DMS153 (cell line): ENCODE data around the gene TIPIN.
A peak's percentile ranks its signal among the peaks of the same experiment; 100 is the strongest.
"Not testable (repeated sequence)": the region's sequence is repeated elsewhere in the genome, so short reads cannot be mapped to it uniquely, and the experiment has no call there.

Source experiments
- DNase-seq: peaks from one replicate; lab custom pipeline; 2025; lab: John Stamatoyannopoulos, UW

The TIPIN gene, protein sequence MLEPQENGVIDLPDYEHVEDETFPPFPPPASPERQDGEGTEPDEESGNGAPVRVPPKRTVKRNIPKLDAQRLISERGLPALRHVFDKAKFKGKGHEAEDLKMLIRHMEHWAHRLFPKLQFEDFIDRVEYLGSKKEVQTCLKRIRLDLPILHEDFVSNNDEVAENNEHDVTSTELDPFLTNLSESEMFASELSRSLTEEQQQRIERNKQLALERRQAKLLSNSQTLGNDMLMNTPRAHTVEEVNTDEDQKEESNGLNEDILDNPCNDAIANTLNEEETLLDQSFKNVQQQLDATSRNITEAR

DNA sequence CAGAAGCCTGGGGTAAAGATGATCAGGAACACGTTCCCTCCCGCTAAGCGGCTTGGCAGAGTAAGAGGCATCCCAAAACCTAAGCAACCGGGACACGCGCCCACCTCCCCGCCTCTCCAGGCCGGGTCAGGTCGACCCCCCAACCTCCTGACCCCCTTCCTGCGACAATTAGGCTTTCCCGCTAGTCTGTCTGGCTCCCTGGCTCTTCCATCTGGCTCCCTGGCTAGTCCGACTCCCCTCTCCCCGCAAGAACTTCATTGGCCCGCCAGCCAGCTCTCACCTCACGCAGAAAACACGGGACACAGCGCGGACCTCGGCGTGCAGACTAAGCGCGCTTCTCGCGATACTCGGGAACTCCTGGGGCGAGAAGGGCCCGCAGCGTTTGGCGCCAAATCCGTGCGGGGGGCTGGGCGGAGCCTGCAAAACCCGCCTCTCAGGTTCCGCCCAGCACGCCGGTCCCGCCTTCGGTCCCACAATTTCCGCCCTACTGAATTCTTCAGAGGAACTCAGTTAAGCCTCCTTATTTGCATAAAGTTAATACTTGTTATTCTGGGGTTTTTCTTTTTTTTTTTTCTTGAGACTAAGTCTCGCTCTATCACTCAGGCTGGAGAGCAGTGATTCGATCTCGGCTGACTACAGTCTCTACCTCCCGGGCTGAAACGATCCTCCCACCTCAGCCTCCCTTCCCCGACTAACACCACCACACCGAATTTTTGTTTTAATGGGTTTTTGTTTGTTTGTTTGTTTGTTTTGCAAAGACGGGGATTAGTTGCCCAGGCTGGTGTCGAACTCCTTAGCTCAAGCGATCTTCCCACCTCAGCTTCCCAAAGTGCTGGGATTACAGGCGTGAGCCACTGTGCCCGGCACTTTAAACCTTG, at the start of gene TIPIN:
TSS of gene TIPIN (minus strand) at position 327 of the 878 bp plus-strand sequence. CDS start 3,738 bp downstream, outside the sequence.
- DNase-seq = peak; percentile 77

DNA sequence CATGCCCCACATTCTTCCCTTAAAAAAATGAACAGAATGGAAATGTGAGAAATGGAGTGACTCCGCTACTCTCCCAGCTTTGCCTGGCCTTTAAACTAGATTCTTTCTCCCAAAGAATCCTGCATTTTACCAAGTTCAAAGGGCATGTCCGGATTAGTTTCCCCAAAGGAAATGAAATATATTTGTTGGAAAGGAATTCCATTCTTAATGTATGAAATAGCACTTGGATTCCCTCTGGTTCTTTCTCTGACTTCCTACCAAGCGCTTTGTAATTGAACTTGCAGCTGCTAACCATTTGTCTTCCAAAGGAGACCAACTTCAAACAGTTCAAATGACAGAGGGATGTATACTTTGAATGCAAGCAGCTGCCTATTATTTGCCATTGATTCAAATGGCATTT, 49.1 kb upstream of the TIPIN start:
- DNase-seq = no peak

DNA sequence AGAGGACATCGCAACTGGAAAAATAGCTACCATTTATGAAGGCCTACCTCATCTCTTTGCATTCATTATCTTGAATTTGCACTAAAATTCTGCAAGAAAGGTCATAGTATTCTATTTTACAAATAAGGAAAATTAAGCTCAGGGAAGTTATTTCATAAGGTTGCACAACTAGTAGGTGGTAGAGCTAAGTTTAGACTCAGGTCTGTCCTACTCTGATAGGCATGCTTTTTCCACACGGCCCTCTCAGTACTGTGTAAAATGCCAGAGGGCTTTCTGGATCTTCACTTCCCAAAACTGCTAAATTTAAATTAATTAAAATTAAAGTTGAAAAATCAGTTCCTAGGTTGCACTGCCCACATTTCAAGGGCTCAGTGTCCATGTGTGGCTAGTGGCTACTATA, 48.5 kb upstream of the TIPIN start:
- DNase-seq = no peak

DNA sequence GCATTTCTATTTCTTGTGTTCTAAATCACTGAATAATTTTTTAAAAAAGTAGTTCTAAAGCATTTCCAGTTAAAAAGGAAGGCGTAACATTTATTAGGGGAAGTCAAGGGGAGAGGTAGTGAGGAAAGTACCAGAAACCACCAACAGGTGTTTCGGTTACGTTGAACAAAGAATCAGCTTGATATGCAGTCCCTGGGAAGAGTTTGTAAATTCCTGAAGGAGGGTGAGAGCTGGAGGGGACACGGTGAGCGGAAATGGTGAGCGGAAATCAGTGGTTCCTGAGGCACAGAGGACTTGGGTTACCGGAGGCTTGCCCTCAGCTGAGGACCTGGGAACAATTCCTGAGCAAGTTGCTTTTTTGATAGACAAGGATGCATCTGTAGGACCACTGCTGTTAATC, 48.0 kb upstream of the TIPIN start:
- no peak for DNase-seq

DNA sequence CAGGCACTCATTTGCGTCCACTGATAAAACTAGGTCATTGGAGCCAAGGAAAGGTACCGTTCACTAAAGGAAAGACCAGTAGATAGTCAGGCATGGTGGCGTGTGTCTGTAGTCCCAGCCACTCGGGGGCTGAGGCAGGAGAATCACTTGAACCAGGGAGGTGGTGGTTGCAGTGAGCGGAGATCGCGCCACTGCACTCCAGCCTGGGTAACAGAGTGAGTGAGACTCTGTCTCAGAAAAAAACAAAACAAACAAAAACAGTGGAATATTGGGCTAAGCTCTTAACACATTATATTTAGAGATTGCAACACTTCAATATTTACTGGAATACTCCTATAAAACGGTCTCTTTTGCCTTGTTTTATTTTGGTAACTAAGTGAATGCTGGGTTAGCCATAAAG, 47.6 kb upstream of the TIPIN start:
- no peak for DNase-seq

DNA sequence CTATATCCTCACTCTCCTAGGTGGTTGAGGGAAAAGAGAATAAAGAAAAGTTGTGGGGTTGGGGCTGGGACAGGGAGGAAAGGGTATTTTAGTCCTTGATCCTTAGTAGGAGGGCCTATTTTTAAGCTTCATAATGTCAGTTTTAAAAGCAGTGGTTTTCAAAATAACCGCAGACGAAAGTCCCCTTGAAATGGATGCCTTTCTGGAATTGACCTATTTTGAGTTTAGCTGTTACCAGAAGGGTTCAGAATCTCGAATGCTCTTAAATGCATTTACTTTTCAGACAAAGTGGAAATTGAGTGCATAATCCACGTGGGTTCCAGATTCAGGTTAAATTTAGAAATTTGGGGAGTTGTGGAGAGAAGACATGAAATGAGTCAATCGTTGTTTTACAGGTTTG, 46.8 kb upstream of the TIPIN start:
- DNase-seq = no peak

DNA sequence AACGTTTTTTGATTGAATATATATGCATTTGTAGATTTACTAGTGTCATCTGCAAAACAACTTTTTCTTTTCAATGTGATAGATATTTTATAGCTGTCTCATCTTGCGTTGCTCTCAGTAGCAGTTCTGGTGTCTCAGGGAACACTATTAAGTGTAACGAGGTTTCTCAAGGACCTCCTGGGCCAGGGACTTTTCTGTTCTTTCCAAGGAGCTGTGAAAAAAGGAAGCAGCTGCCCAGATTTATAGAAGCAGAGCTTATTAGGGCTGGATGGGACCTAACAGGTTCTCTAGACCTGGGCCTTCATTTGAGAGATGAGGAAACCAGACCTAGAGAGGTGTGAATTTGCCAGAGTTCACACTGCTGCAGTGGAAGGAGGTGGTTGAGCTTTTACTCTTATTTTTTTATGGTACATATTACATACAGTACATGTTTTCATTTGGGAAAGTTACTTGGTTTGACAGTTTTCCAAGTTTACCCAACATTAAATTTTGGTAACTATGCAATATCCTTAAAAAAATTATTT, 46.3 kb upstream of the TIPIN start:
- DNase-seq = no peak

DNA sequence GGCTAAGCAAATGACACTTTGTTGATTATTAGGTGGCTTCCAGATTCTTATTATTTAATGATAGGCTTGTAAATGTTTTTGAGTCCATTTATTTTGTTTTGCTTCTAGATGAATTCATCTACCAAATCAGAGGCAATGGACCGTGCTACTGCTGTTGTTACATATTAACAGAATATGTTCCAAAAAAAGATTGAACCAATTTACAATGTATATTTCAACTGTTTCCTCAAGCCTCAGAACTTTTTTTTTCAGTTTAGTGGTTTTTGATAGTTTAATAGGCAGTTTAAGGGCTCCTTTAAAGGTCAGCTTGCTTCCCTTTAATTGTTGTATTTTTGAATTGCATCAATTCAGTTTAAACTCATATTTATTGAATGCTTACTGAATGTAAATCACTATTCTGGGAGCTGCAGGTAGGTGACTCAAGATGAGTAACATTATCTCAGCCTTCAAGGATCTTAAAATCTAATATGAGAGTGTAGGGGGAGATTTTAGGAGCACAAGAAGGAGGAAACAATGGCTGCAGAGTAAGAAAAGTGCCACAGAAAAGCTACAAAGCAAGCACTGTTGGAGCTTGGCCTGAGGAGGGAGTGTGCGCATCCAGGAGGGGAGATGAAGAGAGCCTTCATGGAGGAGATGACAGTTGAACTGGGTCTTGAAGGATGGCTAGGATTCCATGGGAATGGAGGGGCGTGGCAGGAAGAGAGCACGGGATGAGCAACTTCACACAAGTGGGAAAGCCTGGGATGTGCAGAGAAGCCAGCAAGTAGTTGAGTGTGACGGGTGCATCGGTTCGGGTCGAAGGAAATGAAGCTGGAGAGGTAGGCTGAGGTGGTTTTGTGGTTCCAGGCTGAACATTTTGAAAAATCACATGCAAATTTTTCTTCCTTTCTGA, 44.9 kb upstream of the TIPIN start:
- no peak for DNase-seq

DNA sequence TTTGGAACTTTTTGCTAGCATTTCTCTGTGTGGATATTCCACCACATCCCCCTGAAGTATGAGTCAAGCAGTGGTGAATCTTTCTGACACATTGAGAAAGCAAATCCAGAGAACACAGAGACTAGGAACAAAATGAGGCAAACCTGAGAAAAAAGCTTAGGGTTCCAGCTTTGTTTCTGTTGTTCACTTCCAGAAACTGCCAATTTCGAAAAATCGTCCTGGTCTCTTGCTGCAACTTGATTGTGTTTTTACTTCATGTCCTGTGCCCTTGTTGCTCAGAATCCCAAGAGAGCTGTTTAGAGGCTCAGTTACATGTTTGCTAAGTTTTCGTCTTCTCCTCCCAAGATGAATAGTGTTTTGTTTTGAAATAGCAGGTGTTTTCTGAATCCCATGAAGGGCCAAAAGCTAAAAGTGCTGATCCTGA, 43.9 kb upstream of the TIPIN start:
- DNase-seq = no peak

DNA sequence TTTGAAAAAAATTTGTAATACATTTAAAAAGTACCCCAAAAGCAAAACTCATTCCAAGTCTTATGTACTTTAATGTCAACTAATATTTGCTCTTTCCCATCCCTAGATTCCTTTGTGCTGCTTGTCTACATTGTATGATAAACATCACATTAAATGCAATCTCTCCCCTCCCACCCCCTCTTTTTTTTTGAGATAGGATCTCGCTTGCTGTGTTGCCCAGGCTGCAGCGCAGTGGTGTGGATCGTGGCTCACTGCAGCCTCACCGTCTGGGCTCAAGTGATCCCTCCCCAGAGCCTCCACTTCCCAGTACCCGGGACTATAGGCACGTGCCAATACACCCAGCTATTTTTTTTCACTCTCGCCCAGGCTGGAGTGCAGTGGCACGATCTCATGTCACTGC, 42.8 kb upstream of the TIPIN start:
- DNase-seq = no peak

DNA sequence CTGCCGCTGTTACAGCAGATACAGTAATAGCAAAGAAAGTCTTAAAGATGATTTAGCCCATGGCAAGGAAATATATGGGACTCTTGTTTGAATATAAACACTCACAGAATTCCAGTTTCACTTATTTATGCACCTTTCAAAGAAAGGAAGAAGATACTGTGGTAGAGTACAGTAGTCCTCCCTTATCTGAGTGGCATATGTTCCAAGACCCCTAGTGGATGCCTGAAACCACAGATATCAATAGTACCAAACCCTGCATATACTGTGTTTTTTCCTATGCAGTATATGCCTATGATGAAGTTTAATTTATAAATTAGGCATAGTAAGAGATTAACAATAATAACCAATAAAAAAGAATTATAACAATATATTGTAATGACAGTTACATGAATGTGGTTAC, 38.4 kb upstream of the TIPIN start:
- no peak for DNase-seq

DNA sequence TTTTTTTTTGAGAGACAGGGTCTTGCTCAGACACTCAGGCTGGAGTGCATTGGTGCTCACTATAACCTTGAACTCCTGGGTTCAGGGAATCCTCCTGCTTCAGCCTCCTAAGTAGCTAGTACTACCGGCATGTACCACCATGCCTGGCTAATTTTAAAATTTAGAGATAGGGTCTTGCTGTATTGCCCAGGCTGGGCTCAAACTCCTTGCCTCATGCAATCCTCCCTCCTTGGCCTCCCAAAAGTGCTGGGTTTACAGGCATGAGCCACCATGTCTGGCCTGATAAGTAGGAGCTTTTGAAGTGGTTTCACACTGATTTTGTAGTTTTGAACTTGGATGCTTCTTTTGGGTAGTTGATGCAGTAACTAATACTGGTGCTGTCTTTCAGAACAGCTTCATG, 38.0 kb upstream of the TIPIN start:
- DNase-seq = no peak

DNA sequence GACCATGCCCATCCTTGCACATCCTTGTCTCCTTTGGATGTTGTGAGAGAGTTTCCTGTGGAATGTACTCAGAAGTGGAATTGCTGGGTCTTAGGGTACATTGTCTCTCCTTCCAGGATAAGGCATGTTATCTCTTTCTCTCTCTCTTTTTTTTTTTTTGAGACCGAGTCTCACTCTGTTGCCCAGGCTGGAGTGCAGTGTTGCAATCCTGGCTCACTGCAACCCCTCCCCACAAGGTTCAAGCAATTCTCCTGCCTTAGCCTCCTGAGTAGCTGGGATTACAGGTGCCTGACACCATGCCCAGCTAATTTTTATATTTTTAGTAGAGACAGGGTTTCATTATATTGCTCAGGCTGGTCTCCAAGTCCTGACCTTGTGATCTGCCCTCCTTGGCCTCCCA, 36.6 kb upstream of the TIPIN start:
- DNase-seq = not testable (repeated sequence)

DNA sequence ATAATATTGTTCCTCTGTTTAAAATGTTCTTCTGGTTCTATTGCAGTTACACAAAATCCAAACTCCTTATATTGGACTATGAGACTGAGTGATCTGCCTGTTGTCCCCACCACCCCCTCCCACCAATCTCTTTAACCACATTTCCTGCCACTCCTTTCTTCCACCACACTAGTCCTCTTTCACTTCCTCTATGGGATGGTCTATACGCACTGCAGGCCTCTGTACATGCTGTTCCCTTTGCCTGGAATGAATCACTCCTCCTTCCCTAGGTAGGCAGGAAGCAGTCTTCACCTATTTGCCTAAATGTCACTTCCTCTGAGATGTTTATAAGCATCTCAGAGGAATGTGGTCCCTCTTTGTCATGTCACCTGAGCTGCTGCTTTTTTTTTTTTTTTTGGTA, 34.2 kb upstream of the TIPIN start:
- no peak for DNase-seq

DNA sequence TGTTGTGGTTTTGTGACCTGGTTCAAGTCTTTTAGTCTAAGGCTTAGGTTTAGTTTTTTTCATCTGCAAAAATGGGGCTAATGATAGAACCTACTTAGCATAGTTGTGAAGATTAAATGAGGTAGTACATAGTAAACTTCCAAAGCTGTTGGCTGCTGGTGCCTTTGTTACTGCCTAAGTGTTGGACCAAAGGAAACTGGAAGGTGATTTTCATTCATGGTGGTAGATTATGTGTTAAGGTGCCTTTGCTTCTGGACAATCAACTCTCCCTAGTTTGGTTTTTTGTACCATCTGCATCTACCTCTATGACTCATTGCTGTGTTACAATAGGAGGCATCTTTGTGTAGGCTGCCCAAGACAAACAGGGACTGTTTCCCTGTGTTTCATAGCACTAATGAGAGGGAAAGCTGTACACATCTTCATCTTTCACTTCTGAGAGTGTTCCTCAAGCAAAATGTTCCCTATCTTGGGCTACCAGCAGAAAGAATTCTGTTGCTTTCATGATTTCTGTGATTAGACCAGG, 33.4 kb upstream of the TIPIN start:
- DNase-seq = no peak

DNA sequence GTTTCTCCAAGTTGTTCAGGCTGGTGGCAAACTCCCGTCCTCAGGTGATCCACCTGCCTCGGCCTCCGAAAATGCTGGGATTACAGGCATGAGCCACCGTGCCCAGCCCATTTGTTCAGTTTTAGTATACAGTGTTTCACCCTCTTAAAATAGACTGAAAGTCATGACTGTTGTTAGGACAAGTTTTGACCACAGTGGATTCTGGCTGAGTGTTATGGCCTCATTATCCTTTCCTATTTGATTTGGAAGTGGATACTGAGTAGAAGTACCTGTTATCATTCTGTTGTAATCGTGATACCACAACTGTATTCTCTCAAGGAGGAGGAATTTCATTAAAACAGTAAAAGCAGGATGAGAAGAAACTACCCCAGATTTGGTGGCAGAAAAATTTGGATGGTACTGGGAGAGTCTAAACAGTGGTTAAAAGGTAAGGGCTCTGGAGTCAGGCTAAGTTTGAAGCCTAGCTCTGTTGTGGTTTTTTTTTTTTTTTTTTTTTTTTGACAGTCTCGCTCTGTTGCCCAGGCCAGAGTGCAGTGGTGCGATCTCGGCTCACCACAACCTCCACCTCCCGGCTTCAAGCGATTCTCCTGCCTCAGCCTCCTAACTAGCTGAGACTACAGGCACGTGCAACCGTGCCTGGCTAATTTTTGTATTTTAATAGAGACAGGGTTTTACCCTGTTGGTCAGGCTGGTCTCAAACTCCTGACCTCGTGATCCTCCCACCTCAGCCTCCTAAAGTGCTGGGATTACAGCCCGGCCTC, 32.8 kb upstream of the TIPIN start:
- DNase-seq = no peak

DNA sequence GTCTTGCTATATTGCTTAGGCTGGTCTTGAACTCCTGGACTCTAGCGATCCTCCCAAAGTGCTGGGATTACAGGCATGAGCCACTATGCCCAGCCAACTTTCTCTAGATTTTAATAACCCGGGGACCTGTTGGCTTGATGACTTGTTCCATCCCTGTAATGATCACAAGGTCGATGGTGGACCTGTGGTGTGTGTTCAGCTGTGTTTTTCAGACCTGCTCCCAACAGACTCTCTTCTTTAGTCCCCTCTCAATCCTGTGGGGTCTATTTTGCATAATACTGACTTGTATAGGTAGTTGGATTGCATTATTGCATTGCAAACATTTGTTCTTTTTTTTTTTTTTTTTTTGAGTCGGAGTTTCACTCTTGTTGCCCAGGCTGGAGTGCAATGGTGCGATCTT, 32.1 kb upstream of the TIPIN start:
- no peak for DNase-seq

DNA sequence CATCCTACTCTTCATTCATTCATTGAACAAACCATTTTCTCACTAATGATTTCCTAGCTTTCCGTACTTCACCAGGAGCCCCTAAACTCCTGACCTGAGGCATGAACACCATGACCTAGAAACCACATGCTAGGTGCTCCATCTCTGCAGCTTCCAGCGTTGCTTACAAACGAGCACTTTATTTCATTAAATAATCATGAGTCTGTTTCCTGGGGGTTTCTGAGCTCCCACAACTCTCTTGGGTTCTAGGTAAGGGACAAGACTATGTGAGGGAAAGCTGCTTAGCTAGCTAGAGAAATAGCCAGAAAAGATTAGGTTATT, 31.5 kb upstream of the TIPIN start:
- DNase-seq = no peak

DNA sequence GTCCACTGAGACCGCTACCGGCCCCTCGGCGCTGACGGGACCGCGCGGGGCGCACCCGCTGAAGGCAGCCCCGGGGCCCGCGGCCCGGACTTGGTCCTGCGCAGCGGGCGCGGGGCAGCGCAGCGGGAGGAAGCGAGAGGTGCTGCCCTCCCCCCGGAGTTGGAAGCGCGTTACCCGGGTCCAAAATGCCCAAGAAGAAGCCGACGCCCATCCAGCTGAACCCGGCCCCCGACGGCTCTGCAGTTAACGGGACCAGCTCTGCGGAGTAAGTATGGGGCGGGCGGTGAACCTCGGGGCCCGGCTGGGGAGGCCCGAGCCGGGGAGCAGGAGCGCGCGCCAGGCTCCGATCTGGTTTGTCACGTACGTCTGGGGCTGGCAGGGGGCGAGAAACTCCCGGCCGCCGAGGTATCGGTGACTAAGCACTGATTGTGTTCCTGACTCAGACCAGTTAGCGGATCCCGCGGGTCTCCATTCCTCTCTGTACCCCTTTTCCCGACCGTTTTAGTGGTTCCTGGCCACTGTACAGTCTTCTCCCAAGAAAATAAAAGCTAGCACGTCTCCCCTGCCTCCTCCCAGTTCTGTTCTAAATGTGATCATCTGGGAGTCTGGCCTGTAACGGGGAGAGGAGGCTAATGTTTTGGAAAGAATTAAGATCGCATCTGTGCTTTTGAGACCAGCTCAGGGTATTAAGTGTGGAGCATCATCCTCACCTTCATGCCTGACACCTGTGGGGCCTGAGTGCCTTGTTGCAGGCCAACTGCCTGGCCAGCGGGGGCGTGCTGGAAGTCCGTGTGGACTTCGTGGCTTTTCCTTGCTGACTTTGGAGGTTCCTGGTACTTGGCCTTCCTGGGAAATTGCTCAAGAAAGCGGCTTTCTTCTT, 30.9 kb upstream of the TIPIN start:
- DNase-seq = no peak
